Measurements from ENCODE around the gene ZBTB3.

ZBTB3 gene

GRCh38 chr11:62716206-62716605, 37.8 kb downstream of the ZBTB3 start:
- Histone ChIP-seq H3K27ac (ENCODE audit: extremely low read depth, low read depth, low read length) (no peak overlapping the region), H3K4me3 (ENCODE audit: low read depth, low read length) (no peak overlapping the region), H3K36me3 (ENCODE audit: control insufficient read depth in 2 of 2, insufficient read depth in 1 of 2, low read length in 2 of 2) (peaks cover 38 to 96% of the 10 kb centered on the region in 2 experiments), H3K4me1 (ENCODE audit: control insufficient read depth, insufficient read depth, low read length) (no peaks in the 10 kb centered on the region), H3K9me3 (ENCODE audit: control insufficient read depth, insufficient read depth, low read depth, low read length) (no peaks in the 10 kb centered on the region)
- ChIA-PET POLR2A (interaction anchor here (1.3 to 3.5 kb wide), 3 partner anchors 10 to 38 kb away, joined by 6 to 13 read pairs (median 11); partner anchors contain the start of genes BSCL2, HNRNPUL2 and ZBTB3), CTCF (interaction anchor here (0.6 to 1.0 kb wide), 2 partner anchors 12 to 36 kb away, joined by 3 to 4 read pairs; no protein-coding TSS in a partner anchor)
- TF ChIP-seq ZNF433 (tag by site-specific recombination; IDR thresholded peaks at IDR 0.05; ENCODE audit: low read depth) (no peak), SP3 (tag by site-specific recombination; IDR thresholded peaks at IDR 0.05) (no peak), ZNF10 (tag by site-specific recombination; IDR thresholded peaks at IDR 0.05) (no peak), PBX3 (CRISPR knock-in tag; IDR thresholded peaks at IDR 0.05) (no peak), ZNF112 (tag by site-specific recombination; IDR thresholded peaks at IDR 0.05) (no peak), KLF17 (tag by site-specific recombination; IDR thresholded peaks at IDR 0.05) (no peak), ZNF280C (tag by site-specific recombination; IDR thresholded peaks at IDR 0.05) (no peak), ZNF830 (tag by site-specific recombination; IDR thresholded peaks at IDR 0.05; ENCODE audit: low read depth) (no peak), ZNF514 (tag by site-specific recombination; IDR thresholded peaks at IDR 0.05) (no peak), ZFP37 (tag by site-specific recombination; IDR thresholded peaks at IDR 0.05) (no peak), GLI2 (tag by site-specific recombination; IDR thresholded peaks at IDR 0.05; ENCODE audit: borderline replicate concordance, low read depth) (no peak), KLF7 (tag by site-specific recombination; IDR thresholded peaks at IDR 0.05; ENCODE audit: borderline replicate concordance) (no peak)
- TF ChIP-seq, protein P1, sequence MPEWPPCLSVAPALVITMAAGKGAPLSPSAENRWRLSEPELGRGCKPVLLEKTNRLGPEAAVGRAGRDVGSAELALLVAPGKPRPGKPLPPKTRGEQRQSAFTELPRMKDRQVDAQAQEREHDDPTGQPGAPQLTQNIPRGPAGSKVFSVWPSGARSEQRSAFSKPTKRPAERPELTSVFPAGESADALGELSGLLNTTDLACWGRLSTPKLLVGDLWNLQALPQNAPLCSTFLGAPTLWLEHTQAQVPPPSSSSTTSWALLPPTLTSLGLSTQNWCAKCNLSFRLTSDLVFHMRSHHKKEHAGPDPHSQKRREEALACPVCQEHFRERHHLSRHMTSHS (tag by site-specific recombination; IDR thresholded peaks at IDR 0.05) = no peak
- TF ChIP-seq, protein P2, sequence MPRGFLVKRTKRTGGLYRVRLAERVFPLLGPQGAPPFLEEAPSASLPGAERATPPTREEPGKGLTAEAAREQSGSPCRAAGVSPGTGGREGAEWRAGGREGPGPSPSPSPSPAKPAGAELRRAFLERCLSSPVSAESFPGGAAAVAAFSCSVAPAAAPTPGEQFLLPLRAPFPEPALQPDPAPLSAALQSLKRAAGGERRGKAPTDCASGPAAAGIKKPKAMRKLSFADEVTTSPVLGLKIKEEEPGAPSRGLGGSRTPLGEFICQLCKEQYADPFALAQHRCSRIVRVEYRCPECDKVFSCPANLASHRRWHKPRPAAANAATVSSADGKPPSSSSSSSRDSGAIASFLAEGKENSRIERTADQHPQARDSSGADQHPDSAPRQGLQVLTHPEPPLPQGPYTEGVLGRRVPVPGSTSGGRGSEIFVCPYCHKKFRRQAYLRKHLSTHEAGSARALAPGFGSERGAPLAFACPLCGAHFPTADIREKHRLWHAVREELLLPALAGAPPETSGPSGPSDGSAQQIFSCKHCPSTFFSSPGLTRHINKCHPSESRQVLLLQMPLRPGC (tag by site-specific recombination; IDR thresholded peaks at IDR 0.05) = no peak

GRCh38 chr11:62715150-62716130, 38.5 kb downstream of the ZBTB3 start:
- no peak overlapping the region for H3K27ac ChIP-seq (ENCODE audit: extremely low read depth, low read depth, low read length)
- CTCF ChIA-PET = interaction anchor here (0.6 to 1.0 kb wide), 2 partner anchors 11 to 36 kb away, joined by 3 to 4 read pairs; no protein-coding TSS in a partner anchor
- H3K4me3 ChIP-seq (ENCODE audit: low read depth, low read length) = no peak overlapping the region
- H3K9me3 ChIP-seq (ENCODE audit: control insufficient read depth, insufficient read depth, low read depth, low read length) = no peaks in the 10 kb centered on the region
- H3K4me1 ChIP-seq (ENCODE audit: control insufficient read depth, insufficient read depth, low read length) = no peaks in the 10 kb centered on the region
- peaks cover 35 to 96% of the 10 kb centered on the region in 2 experiments for H3K36me3 ChIP-seq (ENCODE audit: control insufficient read depth in 2 of 2, insufficient read depth in 1 of 2, low read length in 2 of 2)
- POLR2A ChIA-PET = interaction anchor here (0.6 to 3.5 kb wide), 4 partner anchors 9 to 116 kb away, joined by 3 to 13 read pairs (median 8); partner anchors contain the start of genes BSCL2, HNRNPUL2, STX5 and ZBTB3
- TF ChIP-seq HOXD13 (CRISPR knock-in tag; IDR thresholded peaks at IDR 0.05; ENCODE audit: borderline replicate concordance) (no peak), TCF7L2 (IDR thresholded peaks at IDR 0.05; ENCODE audit: borderline replicate concordance, low read depth, low read length) (no peak), ZNF837 (tag by site-specific recombination; IDR thresholded peaks at IDR 0.05) (no peak), ZNF670 (tag by site-specific recombination; IDR thresholded peaks at IDR 0.05; ENCODE audit: low read depth) (no peak), ZXDB (tag by site-specific recombination; IDR thresholded peaks at IDR 0.05) (no peak), ZNF2 (tag by site-specific recombination; IDR thresholded peaks at IDR 0.05) (no peak), ZNF26 (tag by site-specific recombination; IDR thresholded peaks at IDR 0.05) (no peak)
- TF ChIP-seq, protein P3, sequence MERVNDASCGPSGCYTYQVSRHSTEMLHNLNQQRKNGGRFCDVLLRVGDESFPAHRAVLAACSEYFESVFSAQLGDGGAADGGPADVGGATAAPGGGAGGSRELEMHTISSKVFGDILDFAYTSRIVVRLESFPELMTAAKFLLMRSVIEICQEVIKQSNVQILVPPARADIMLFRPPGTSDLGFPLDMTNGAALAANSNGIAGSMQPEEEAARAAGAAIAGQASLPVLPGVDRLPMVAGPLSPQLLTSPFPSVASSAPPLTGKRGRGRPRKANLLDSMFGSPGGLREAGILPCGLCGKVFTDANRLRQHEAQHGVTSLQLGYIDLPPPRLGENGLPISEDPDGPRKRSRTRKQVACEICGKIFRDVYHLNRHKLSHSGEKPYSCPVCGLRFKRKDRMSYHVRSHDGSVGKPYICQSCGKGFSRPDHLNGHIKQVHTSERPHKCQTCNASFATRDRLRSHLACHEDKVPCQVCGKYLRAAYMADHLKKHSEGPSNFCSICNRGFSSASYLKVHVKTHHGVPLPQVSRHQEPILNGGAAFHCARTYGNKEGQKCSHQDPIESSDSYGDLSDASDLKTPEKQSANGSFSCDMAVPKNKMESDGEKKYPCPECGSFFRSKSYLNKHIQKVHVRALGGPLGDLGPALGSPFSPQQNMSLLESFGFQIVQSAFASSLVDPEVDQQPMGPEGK (tag by site-specific recombination; IDR thresholded peaks at IDR 0.05) = no peak

Data from HEK293 (cell line).